Measurements from ENCODE around the gene DBET.
"Not testable (repeated sequence)": the region's sequence is repeated elsewhere in the genome, so short reads cannot be mapped to it uniquely, and the experiment has no call there.

Gene DBET

DNA sequence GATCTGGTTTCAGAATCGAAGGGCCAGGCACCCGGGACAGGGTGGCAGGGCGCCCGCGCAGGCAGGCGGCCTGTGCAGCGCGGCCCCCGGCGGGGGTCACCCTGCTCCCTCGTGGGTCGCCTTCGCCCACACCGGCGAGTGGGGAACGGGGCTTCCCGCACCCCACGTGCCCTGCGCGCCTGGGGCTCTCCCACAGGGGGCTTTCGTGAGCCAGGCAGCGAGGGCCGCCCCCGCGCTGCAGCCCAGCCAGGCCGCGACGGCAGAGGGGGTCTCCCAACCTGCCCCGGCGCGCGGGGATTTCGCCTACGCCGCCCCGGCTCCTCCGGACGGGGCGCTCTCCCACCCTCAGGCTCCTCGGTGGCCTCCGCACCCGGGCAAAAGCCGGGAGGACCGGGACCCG lies 4.0 kb downstream of the DBET start:
- in situ Hi-C loops (cut with HindIII; ENCODE audit: low sequenced_read_pairs); H3K4me3 ChIP-seq (ENCODE audit: low read depth, low read length); DNase-seq (ENCODE audit: low read depth): not testable (repeated sequence)

DNA sequence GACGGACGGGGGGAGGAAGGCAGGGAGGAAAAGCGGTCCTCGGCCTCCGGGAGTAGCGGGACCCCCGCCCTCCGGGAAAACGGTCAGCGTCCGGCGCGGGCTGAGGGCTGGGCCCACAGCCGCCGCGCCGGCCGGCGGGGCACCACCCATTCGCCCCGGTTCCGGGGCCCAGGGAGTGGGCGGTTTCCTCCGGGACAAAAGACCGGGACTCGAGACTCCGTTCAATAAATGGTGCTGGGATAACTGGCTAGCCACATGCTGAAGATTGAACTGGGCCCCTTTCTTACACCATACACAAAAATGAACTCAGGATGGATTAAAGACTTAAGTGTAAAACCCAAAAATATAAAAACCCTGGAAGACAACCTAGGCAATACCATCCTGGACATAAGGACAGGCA lies 28.8 kb downstream of the DBET start:
- DNase-seq (ENCODE audit: low read depth); H3K4me3 ChIP-seq (ENCODE audit: low read depth, low read length); in situ Hi-C loops (cut with HindIII; ENCODE audit: low sequenced_read_pairs): not testable (repeated sequence)

DNA sequence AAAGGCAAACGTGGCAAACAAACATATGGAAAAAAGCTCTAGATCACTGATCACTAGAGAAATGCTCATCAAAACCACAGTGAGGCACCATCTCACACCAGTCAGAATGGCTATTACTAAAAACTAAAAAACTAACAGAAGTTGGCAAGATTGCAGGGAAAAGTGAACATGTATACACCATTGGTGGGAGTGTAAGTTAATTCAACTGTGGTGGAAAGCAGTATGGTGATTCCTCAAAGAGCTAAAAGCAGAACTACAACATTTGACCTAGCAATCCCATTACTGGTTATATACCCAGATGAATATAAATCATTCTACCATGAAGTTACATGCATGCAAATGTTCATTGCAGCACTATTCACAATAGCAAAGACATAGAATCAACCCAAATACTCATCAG lies 29.7 kb downstream of the DBET start:
- in situ Hi-C loops (cut with HindIII; ENCODE audit: low sequenced_read_pairs); DNase-seq (ENCODE audit: low read depth); H3K4me3 ChIP-seq (ENCODE audit: low read depth, low read length): not testable (repeated sequence)

DNA sequence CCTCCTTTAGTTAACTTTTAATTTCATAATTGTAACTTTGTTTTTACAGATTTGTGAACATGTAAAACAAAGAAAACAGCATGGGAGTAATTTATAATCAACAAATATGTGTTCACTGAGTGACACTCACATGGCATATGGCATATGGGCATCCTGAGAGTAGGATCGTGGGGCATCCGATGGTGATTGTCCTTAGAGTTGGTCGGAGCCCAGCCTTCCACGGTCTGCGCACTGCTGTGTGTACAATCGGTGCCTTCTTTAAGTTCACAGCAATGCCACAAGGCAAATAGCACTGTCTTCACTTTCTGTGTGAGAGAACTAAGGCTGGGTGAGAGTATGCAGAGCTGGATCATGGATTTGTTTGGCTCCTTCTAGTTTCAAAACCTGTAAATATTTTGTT lies 31.0 kb downstream of the DBET start:
- DNase-seq (ENCODE audit: low read depth); in situ Hi-C loops (cut with HindIII; ENCODE audit: low sequenced_read_pairs); H3K4me3 ChIP-seq (ENCODE audit: low read depth, low read length): not testable (repeated sequence)

DNA sequence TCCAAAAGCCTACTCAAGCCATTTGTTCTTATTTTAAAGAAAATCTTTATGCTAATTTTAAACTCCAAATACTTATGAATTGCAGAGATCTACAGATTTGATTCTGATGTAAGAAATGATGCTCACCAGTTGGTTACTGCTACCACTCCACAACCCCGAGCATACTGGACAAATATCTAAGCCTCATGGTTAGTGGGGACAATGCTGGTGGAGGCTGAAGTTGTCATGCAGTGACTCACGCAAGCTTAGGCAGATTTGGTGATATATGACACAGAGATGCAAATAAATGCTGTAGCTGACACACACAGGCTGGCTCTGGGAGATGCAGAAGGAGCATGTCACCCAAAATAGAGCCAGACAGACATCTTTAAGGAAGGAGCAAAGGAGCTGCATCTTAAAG lies 35.3 kb downstream of the DBET start:
- in situ Hi-C loops (cut with HindIII; ENCODE audit: low sequenced_read_pairs); H3K4me3 ChIP-seq (ENCODE audit: low read depth, low read length); DNase-seq (ENCODE audit: low read depth): not testable (repeated sequence)

DNA sequence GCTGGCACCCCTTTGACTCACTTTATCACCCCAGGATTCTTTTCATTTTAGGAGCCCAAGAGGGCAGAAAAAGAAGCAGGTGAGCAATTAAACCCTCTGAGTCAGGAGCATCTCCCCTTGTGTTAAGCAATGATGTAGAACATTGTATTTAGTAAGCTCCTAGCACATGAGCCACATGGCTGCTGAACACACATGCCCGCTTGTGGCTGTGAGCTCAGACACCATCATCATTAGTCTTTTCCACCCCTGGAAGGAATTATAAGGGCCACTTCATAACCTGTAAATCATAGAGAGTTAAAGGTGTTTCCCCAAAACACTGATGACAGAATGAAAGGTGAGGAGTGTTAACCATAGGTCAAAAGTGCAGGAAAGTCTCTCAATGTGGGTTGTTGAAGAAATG lies 37.2 kb downstream of the DBET start:
- DNase-seq (ENCODE audit: low read depth); H3K4me3 ChIP-seq (ENCODE audit: low read depth, low read length); in situ Hi-C loops (cut with HindIII; ENCODE audit: low sequenced_read_pairs): not testable (repeated sequence)

DNA sequence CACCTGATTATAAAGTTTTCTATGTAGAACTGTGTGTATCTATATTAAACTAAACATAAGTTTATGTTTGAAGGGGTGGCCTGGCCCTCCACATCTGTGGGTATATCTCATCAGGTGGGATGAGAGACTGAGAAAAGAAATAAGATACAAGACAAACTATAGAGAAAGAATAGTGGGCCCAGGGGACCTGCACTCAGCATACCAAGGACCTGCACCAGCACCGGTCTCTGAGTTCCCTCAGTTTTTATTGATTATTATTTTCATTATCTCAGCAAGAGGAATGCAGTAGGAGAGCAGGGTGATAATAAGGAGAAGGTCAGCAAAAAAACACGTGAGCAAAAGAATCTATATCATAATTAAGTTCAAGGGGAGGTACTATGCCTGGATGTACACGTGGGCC lies 41.9 kb downstream of the DBET start:
- in situ Hi-C loops (cut with HindIII; ENCODE audit: low sequenced_read_pairs); DNase-seq (ENCODE audit: low read depth); H3K4me3 ChIP-seq (ENCODE audit: low read depth, low read length): not testable (repeated sequence)

DNA sequence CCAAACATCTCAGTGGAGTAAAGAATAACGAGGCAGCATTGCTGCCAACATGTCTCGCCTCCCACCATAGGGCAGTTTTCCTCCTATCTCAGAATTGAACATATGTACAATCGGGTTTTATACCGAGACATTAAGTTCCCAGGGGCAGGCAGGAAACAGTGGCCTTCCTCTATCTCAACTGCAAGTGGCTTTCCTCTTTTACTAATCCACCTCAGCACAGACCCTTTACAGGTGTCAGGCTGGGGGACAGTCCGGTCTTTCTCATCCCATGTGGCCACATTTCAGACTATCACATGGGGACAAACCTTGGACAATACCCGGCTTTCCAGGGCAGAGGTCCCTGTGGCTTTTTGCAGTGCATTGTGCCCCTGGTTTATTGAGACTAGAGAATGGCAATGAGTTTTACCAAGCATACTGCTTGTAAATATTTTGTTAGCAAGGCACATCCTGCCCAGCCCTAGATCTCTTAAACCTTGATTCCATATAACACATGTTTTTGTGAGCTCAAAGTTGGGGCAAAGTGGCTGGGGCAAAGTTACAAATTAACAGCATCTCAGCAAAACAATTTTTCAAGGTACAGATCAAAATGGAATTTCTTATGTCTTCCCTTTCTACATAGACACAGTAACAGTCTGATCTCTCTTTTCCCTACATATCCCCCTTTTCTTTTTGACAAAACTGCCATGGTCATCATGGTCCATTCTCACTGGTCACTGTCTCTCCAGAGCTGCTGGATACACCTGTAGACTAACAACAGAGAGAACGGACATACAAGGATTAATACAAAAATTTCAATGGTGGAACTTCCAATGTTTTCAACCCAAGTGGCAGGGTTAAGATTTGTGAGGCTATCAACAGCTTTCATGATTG lies 42.5 kb downstream of the DBET start:
- in situ Hi-C loops (cut with HindIII; ENCODE audit: low sequenced_read_pairs); DNase-seq (ENCODE audit: low read depth); H3K4me3 ChIP-seq (ENCODE audit: low read depth, low read length): not testable (repeated sequence)

DNA sequence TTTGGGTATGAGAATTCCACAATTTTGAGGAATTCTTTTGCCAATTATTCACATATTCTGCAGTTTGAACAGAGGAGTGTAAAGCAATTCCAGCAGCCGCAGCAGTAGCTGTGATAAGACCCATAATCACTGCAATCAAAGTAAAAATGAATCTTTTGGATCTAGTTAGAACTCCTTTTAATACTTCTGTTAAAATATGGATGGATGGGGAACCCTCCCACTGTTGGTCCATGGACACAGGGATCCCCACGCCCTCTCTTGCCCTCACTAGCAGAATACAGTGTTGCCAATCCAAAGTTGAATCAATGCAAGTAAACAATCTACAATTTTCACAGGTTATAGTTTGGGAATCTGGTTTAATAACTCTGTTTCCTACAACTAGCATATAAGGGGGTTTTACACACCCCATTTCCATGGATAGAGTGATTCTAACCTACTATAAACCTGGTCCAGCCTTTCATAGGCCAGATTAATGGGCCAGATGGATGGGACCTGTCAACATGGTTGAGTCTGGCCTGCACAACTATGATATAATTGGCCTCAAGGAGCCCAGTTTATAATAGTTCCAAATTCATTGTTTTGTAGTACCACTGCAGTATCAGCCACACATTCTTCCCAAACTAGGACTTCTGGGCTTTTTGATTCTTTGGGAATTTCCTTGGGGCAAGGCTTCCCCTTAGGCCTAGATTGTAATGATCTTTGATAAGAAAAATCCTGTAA lies 43.6 kb downstream of the DBET start:
- H3K4me3 ChIP-seq (ENCODE audit: low read depth, low read length); in situ Hi-C loops (cut with HindIII; ENCODE audit: low sequenced_read_pairs); DNase-seq (ENCODE audit: low read depth): not testable (repeated sequence)

DNA sequence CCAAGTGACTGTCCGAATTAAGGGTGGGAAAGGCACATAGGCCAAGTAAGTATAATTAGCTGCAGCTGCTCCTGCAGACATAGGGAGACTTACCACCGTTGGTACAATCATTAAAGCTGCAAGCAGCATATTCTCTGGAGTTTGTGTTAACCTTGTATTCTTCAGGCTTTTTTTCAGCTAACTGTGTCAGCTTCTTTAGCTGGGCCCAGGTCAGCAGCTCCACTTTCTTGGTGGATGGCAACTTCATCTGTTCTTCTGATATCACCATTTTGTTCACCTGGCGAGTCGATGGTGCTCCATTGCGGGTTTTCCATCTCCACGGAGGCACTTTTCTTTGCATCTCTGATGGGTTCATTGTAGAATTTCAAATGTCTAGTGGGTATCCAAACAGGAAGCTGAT lies 44.5 kb downstream of the DBET start:
- DNase-seq (ENCODE audit: low read depth); in situ Hi-C loops (cut with HindIII; ENCODE audit: low sequenced_read_pairs); H3K4me3 ChIP-seq (ENCODE audit: low read depth, low read length): not testable (repeated sequence)

DNA sequence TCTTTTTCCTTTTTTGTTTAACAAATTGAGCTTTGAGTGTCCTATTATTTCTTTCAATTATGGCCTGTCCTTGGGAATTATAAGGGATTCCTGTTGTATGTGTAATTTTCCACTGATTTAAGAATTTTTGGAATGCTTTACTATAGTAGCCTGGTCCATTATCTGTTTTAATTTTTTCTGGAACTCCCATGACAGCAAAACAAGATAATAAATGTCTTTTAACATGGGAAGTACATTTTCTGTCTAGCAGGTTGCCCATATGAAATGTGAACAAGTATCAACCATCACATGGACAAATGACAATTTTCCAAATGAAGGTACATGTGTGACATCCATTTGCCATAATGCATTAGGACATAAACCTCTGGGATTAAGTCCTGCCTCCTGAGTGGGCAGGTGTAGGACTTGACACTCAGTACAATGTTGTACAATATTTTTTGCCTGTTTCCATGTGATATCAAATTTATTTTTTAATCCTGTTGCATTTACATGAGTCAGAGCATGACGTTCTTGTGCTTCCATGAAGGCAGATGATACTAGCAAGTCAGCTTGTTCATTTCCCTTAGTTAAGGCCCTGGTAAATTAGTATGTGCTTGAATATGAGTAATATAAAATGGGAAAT lies 45.2 kb downstream of the DBET start:
- DNase-seq (ENCODE audit: low read depth); in situ Hi-C loops (cut with HindIII; ENCODE audit: low sequenced_read_pairs); H3K4me3 ChIP-seq (ENCODE audit: low read depth, low read length): not testable (repeated sequence)

DNA sequence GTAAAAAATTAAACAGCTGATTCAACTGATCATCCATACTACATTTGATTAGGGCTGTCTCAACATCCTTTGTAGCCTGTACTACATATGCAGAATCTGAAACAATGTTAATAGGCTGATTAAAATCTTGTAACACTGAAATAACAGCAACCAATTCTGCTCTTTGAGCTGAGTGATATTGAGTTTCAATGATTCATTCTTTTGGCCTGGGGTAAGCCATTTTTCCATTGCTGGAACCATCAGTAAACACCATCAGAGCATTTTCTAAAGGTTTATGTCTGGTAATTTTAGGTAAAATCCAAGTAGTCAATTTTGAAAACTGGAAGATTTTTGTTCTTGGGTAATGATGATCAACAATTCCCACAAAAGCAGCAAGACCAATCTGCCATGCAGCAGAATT lies 45.7 kb downstream of the DBET start:
- DNase-seq (ENCODE audit: low read depth); H3K4me3 ChIP-seq (ENCODE audit: low read depth, low read length); in situ Hi-C loops (cut with HindIII; ENCODE audit: low sequenced_read_pairs): not testable (repeated sequence)

DNA sequence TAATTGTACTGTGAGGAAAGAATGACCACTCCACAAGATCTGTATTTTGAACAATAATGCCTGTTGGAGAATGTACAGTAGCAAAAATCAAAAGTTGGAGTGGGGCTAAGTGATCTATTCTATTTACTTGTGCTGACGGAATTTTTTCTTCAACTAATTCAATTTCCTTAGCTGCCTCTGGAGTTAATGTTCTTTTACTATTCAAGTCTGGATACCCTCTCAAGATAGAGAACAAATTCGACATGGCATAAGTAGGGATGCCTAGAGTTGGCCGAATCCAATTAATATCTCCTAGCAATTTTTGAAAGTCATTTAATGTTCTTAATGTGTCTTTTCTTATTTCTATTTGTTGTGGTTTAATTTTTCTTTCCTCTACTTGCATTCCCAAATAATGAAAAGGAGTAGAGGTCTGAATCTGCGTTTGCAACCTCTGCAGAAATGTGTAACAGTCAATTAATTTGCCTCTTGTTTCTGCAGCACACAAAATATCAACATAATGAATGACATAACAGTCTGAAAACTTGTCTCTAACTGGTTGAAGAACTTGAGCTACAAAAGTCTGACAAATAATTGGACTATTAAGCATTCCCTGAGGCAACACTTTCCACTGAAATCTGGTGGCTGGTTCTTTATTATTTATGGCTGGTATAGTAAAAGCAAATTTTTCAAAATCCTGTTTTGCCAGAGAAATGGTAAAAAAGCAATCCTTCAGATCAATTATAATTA lies 46.4 kb downstream of the DBET start:
- not testable (repeated sequence) for DNase-seq (ENCODE audit: low read depth)

DNA sequence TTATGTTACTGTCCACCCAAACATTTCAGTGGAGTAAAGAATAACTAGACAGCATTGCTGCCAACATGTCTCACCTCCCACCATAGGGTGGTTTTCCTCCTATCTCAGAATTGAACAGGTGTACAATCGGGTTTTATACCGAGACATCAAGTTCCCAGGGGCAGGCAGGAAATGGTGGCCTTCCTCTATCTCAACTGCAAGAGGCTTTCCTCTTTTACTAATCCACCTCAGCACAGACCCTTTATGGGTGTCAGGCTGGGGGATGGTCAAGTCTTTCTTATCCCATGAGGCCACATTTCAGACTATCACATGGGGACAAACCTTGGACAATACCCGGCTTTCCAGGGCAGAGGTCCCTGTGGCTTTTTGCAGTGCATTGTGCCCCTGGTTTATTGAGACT lies 48.6 kb downstream of the DBET start:
- H3K4me3 ChIP-seq (ENCODE audit: low read depth, low read length); DNase-seq (ENCODE audit: low read depth); in situ Hi-C loops (cut with HindIII; ENCODE audit: low sequenced_read_pairs): not testable (repeated sequence)

More for the DNA sequence above, 46.4 kb downstream of the DBET start:
- H3K4me3 ChIP-seq (ENCODE audit: low read depth, low read length); in situ Hi-C loops (cut with HindIII; ENCODE audit: low sequenced_read_pairs): not testable (repeated sequence)

DNA sequence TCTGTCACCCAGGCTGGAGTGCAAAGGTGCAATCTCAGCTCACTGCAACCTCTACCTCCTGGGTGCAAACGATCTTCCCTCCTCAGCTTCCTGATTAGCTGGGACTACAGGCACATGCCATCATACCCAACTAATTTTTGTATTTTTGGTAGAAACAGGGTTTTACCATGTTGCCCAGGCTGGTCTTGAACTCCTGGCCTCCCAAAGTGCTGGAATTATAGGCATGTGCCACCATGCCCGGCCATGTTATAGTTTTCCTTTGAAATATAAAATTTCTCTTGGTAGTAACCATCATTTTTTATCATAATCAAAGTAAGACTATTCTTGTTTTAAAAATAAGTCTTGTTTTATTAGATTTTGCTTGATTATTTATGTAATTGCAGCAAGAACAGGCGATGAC lies 50.7 kb downstream of the DBET start:
- H3K4me3 ChIP-seq (ENCODE audit: low read depth, low read length); in situ Hi-C loops (cut with HindIII; ENCODE audit: low sequenced_read_pairs); DNase-seq (ENCODE audit: low read depth): not testable (repeated sequence)
